Ishikawa (cell line): Measurements from ENCODE around the gene CDC16.

ENCODE experiments used
- CEBPB ChIP-seq: IDR thresholded peaks from 2 replicates; pipeline ENCODE4 v1.6.1; 2012
- CREB1 ChIP-seq: IDR thresholded peaks from 2 replicates; pipeline ENCODE4 v1.6.1; 2012; ENCODE audit warnings: low read depth
- EGR1 ChIP-seq: IDR thresholded peaks from 2 replicates; pipeline ENCODE4 v1.6.1; 2012
- EP300 ChIP-seq: IDR thresholded peaks from 2 replicates; pipeline ENCODE4 v1.6.1; 2012; ENCODE audit warnings: borderline replicate concordance
- FOXM1 ChIP-seq: IDR thresholded peaks from 2 replicates; pipeline ENCODE4 v1.6.1; 2012; ENCODE audit warnings: low read depth, borderline replicate concordance
- NFIC ChIP-seq: IDR thresholded peaks from 2 replicates; pipeline ENCODE4 v1.6.1; 2012
- RAD21 ChIP-seq: IDR thresholded peaks from 2 replicates; pipeline ENCODE4 v1.6.1; 2012; ENCODE audit warnings: low read depth
- TAF1 ChIP-seq: IDR thresholded peaks from 2 replicates; pipeline ENCODE4 v1.6.1; 2012; ENCODE audit warnings: low read depth, mild to moderate bottlenecking
- TCF12 ChIP-seq: IDR thresholded peaks from 2 replicates; pipeline ENCODE4 v1.6.1; 2012; ENCODE audit warnings: low read depth
- TEAD4 ChIP-seq: IDR thresholded peaks from 2 replicates; pipeline ENCODE4 v1.6.1; 2012
- YY1 ChIP-seq: IDR thresholded peaks from 2 replicates; pipeline ENCODE4 v1.6.1; 2012; ENCODE audit warnings: low read depth
- ZBTB7A ChIP-seq: IDR thresholded peaks from 2 replicates; pipeline ENCODE4 v1.6.1; 2012; ENCODE audit warnings: low read depth
- TF ChIP-seq, protein P1 (sequence below): IDR thresholded peaks from 2 replicates; pipeline ENCODE4 v1.6.1; 2012
- TF ChIP-seq, protein P2 (sequence below): IDR thresholded peaks from 2 replicates; pipeline ENCODE4 v1.6.1; 2012
- TF ChIP-seq, protein P3 (sequence below): IDR thresholded peaks from 2 replicates; pipeline ENCODE4 v1.6.1; 2012; ENCODE audit warnings: low read depth, mild to moderate bottlenecking

CDC16 gene

DNA sequence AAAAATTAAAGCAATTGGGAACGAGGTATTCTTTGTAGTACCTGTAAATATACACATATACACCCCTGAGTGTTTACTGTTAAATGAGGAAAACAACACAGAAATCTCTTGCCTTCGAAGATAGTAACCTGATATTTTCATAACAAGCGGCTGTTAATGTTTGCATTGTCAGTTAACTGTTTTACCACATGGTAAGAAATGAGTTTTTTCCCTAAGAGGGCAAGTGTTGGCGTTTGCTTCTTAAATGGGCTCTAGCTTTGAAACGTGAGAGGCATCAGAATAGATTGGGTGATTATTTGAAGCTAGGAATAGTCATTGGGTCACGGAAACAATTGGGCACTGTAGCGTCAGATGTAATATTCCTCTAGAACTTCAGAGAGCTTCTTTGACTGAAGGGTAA is 24.7 kb downstream of the CDC16 start:
- no peak for TF ChIP-seq TAF1
- TF ChIP-seq FOXM1, result no peak
- TF ChIP-seq EGR1, result no peak
- no peak for TF ChIP-seq TEAD4
- no peak for TF ChIP-seq NFIC
- TF ChIP-seq CEBPB, result no peak
- no peak for TF ChIP-seq EP300
- TF ChIP-seq YY1, result no peak
- TF ChIP-seq, protein P1, sequence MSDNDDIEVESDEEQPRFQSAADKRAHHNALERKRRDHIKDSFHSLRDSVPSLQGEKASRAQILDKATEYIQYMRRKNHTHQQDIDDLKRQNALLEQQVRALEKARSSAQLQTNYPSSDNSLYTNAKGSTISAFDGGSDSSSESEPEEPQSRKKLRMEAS, result no peak
- TF ChIP-seq CREB1, result no peak
- TF ChIP-seq, protein P2, sequence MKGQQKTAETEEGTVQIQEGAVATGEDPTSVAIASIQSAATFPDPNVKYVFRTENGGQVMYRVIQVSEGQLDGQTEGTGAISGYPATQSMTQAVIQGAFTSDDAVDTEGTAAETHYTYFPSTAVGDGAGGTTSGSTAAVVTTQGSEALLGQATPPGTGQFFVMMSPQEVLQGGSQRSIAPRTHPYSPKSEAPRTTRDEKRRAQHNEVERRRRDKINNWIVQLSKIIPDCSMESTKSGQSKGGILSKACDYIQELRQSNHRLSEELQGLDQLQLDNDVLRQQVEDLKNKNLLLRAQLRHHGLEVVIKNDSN, result no peak
- TF ChIP-seq ZBTB7A, result no peak
- TF ChIP-seq, protein P3, sequence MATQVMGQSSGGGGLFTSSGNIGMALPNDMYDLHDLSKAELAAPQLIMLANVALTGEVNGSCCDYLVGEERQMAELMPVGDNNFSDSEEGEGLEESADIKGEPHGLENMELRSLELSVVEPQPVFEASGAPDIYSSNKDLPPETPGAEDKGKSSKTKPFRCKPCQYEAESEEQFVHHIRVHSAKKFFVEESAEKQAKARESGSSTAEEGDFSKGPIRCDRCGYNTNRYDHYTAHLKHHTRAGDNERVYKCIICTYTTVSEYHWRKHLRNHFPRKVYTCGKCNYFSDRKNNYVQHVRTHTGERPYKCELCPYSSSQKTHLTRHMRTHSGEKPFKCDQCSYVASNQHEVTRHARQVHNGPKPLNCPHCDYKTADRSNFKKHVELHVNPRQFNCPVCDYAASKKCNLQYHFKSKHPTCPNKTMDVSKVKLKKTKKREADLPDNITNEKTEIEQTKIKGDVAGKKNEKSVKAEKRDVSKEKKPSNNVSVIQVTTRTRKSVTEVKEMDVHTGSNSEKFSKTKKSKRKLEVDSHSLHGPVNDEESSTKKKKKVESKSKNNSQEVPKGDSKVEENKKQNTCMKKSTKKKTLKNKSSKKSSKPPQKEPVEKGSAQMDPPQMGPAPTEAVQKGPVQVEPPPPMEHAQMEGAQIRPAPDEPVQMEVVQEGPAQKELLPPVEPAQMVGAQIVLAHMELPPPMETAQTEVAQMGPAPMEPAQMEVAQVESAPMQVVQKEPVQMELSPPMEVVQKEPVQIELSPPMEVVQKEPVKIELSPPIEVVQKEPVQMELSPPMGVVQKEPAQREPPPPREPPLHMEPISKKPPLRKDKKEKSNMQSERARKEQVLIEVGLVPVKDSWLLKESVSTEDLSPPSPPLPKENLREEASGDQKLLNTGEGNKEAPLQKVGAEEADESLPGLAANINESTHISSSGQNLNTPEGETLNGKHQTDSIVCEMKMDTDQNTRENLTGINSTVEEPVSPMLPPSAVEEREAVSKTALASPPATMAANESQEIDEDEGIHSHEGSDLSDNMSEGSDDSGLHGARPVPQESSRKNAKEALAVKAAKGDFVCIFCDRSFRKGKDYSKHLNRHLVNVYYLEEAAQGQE, result no peak
- TF ChIP-seq RAD21, result no peak
- no peak for TF ChIP-seq TCF12

DNA sequence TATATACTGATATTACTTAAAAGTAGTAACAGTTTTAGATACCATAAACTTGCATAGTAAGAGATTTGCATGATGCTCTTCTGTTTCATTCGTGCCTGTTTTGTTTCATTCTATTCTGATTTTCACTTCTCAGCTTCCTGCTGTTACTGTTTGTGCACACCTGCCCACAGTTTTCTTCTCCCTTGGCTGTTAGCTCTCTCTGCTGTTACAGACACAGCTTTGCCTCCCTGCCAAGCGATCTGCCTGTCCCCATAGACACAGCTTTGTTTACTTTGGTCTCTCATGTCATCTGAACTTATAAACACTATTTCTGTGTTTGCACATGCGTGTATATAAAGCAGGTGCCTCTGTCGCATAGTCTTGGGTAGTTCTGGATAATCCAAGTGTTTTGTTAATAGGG is 25.3 kb downstream of the CDC16 start:
- TF ChIP-seq RAD21 (no peak), NFIC (no peak), EGR1 (no peak), TEAD4 (no peak)

DNA sequence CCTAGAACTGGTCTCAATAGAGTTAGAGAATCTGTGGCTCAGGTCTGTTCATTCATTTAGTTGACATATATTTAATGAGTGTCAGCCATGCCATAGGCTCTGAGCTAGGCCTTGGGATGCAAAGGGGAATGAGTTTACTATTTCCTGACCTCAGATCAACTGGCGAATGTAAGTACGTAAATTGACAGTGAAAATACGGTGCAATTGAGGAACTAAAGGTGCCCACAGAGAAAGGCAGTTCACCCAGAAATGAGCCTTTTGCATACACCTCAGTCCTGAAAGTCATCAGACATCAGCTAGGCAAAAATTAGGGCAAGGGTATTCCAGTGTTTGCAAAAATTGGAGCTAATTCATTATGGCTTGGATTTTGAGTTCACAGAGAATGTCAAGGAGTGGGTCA is 26.1 kb downstream of the CDC16 start:
- no peak for TF ChIP-seq ZBTB7A
- TF ChIP-seq, protein P3, result no peak
- no peak for TF ChIP-seq EP300
- no peak for TF ChIP-seq TAF1
- no peak for TF ChIP-seq CEBPB
- TF ChIP-seq CREB1, result no peak
- TF ChIP-seq FOXM1, result no peak
- no peak for TF ChIP-seq NFIC
- TF ChIP-seq RAD21, result no peak
- TF ChIP-seq, protein P2, result no peak
- no peak for TF ChIP-seq TEAD4
- no peak for TF ChIP-seq YY1

DNA sequence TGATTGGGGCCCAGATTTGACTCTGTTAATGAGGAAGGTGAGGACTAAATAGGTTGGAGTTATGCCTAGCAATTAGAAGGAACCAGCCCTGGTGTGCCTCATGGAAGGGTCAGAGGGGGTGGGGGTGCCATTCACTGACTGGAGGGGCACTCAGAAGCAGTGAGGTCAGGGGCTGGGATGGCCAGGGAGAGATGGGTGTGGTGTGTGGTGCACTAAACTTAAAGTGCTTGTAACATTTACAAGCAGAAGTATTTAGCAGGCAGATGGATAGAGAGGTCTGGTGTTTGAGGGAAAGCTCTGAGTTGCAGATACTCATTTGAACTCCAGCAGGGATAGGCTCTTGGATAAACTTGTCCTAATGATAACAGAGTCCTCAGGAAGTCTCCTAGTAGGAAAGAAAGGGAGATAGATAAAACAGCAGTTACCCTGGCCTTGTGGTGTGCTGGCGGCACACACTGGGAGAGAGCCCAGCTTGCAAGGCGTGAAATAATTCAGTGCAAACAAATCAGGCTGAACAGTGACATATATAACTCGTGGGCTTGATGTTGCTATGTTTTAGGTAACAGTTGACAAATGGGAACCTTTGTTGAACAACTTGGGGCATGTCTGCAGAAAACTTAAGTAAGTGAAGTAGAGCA is 26.8 kb downstream of the CDC16 start:
- TF ChIP-seq FOXM1 (no peak), TAF1 (no peak), CREB1 (no peak), CEBPB (no peak), EGR1 (no peak), EP300 (no peak), TCF12 (no peak), TEAD4 (no peak), RAD21 (no peak), ZBTB7A (no peak), YY1 (no peak), NFIC (no peak)
- TF ChIP-seq, protein P1, result no peak
- TF ChIP-seq, protein P3, result no peak
- TF ChIP-seq, protein P2, result no peak
